Measurements from ENCODE around the gene SIAH1.

DNA sequence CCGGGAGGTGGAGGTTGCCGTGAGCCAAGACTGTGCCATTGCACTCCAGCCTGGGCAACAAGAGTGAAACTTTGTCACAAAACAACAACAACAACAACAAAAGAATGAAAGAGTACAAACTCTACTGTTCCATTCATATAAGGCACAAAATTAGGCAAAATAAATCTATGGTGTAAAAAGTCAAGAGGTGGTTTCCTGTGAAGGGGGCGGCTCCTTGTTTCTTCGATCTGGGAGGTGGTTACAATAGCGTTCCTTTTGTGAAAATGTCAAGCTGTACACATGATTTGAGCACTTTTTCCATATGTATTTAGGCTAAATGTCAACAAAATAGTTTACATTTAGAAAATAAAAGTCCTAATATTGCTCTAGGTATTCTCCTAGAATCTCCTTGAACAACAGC is 6.9 kb downstream of the SIAH1 start:
- TF ChIP-seq, protein P1, sequence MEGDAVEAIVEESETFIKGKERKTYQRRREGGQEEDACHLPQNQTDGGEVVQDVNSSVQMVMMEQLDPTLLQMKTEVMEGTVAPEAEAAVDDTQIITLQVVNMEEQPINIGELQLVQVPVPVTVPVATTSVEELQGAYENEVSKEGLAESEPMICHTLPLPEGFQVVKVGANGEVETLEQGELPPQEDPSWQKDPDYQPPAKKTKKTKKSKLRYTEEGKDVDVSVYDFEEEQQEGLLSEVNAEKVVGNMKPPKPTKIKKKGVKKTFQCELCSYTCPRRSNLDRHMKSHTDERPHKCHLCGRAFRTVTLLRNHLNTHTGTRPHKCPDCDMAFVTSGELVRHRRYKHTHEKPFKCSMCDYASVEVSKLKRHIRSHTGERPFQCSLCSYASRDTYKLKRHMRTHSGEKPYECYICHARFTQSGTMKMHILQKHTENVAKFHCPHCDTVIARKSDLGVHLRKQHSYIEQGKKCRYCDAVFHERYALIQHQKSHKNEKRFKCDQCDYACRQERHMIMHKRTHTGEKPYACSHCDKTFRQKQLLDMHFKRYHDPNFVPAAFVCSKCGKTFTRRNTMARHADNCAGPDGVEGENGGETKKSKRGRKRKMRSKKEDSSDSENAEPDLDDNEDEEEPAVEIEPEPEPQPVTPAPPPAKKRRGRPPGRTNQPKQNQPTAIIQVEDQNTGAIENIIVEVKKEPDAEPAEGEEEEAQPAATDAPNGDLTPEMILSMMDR (conservative IDR thresholded peaks at IDR 0.05; ENCODE audit: low read depth, low read length): no peak
- TF ChIP-seq EZH2 (IDR thresholded peaks at IDR 0.05; ENCODE audit: low read length, unreplicated experiment) (no peak), EZH2phosphoT487 (IDR thresholded peaks at IDR 0.05; ENCODE audit: borderline replicate concordance, low read length) (no peak)

Measured in PC-3 (cell line).